ENCODE data around the gene CHEK2.

DNA sequence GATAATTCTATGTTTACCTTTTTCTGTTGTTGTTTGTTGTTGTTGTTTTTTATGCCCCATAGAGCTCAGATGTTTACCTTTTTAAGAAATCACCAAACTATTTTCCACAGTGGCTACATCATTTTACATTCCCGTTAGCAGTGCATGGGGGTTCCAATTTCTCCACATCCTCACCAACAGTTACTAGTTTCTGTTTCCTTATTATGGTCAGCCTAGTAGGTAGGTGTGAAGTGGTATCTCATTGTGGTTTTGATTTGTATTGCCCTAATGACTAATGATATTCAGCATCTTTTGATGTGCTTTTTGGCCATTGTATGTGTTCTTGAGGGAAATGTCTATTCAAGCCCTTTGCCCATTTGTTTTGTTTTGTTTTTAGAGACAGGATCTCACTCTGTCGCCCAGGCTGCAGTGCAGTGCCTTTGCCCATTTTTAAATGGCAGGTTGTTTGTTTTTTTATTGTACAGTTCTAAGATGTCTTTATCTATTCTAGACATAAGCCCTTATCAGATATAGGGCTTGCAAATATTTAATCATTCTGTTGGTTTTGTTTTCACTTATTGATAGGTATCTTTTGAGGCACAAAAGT, 27.5 kb downstream of the CHEK2 start:
- TF ChIP-seq CTCF (IDR thresholded peaks at IDR 0.05 in 8 of 11, conservative IDR thresholded peaks at IDR 0.05 in 3 of 11) (no peak), POLR2AphosphoS5 (IDR thresholded peaks at IDR 0.05) (no peak)

Data from spleen (tissue), 7 donors.